GM08714 (cell line): ENCODE results near the gene DSCAML1.

ENCODE experiments used
- H3K4me3 ChIP-seq: fragments of 200-500 bp; sonication (Bioruptor generic); 2 replicates; pipeline ENCODE4 v1.5.1; 2014; ENCODE audit warnings: mild to moderate bottlenecking, low read length, inconsistent platforms
- ZNF274 ChIP-seq: IDR thresholded peaks from 2 replicates; pipeline ENCODE4 v1.6.1; 2012; ENCODE audit warnings: mild to moderate bottlenecking, low read depth, low read length

DSCAML1 gene

GRCh38 chr11:117427356-117427874 is 369.6 kb downstream of the DSCAML1 start:
- H3K4me3 ChIP-seq: no peak overlapping the region
- no peak for TF ChIP-seq ZNF274

- no peak overlapping the region for H3K4me3 ChIP-seq
- no peak for TF ChIP-seq ZNF274
Observed at GRCh38 chr11:117426941-117427340, 370.1 kb downstream of the DSCAML1 start.

GRCh38 chr11:117426297-117426685 is 370.7 kb downstream of the DSCAML1 start:
- H3K4me3 ChIP-seq: no peak overlapping the region
- TF ChIP-seq ZNF274: no peak

- no peak overlapping the region for H3K4me3 ChIP-seq
- TF ChIP-seq ZNF274: no peak
Observed at GRCh38 chr11:117425679-117426296, 371.2 kb downstream of the DSCAML1 start.

- no peak overlapping the region for H3K4me3 ChIP-seq
- no peak for TF ChIP-seq ZNF274
Observed at GRCh38 chr11:117424781-117425180, 372.2 kb downstream of the DSCAML1 start.

- no peak overlapping the region for H3K4me3 ChIP-seq
- no peak for TF ChIP-seq ZNF274
Observed at GRCh38 chr11:117423046-117423575, 373.9 kb downstream of the DSCAML1 start.

- TF ChIP-seq ZNF274: no peak
- H3K4me3 ChIP-seq: no peak overlapping the region
Observed at GRCh38 chr11:117421476-117421875, 375.5 kb downstream of the DSCAML1 start.

GRCh38 chr11:117421041-117421440 is 376.0 kb downstream of the DSCAML1 start:
- no peak for TF ChIP-seq ZNF274
- H3K4me3 ChIP-seq: no peak overlapping the region

GRCh38 chr11:117420598-117420997 is 376.4 kb downstream of the DSCAML1 start:
- no peak overlapping the region for H3K4me3 ChIP-seq
- no peak for TF ChIP-seq ZNF274

GRCh38 chr11:117420143-117420485 is 376.9 kb downstream of the DSCAML1 start:
- no peak overlapping the region for H3K4me3 ChIP-seq
- TF ChIP-seq ZNF274: no peak

GRCh38 chr11:117419482-117420142 is 377.4 kb downstream of the DSCAML1 start:
- TF ChIP-seq ZNF274: no peak
- no peak overlapping the region for H3K4me3 ChIP-seq

GRCh38 chr11:117418737-117419481 is 378.1 kb downstream of the DSCAML1 start:
- no peak overlapping the region for H3K4me3 ChIP-seq
- TF ChIP-seq ZNF274: no peak

- TF ChIP-seq ZNF274: no peak
- H3K4me3 ChIP-seq: no peak overlapping the region
Observed at GRCh38 chr11:117417856-117418255, 379.2 kb downstream of the DSCAML1 start.

- TF ChIP-seq ZNF274: no peak
- no peak overlapping the region for H3K4me3 ChIP-seq
Observed at GRCh38 chr11:117417342-117417741, 379.7 kb downstream of the DSCAML1 start.

GRCh38 chr11:117415358-117415896 is 381.6 kb downstream of the DSCAML1 start:
- H3K4me3 ChIP-seq: no peak overlapping the region
- no peak for TF ChIP-seq ZNF274
